Cortex of kidney (tissue), 1 donor: ENCODE results near the gene ST8SIA6.
"Not testable (repeated sequence)": the region's sequence is repeated elsewhere in the genome, so short reads cannot be mapped to it uniquely, and the experiment has no call there.

ENCODE experiments used
- DNase-seq: peaks from one replicate; lab custom pipeline; 2025; lab: John Stamatoyannopoulos, UW

Gene ST8SIA6

DNA sequence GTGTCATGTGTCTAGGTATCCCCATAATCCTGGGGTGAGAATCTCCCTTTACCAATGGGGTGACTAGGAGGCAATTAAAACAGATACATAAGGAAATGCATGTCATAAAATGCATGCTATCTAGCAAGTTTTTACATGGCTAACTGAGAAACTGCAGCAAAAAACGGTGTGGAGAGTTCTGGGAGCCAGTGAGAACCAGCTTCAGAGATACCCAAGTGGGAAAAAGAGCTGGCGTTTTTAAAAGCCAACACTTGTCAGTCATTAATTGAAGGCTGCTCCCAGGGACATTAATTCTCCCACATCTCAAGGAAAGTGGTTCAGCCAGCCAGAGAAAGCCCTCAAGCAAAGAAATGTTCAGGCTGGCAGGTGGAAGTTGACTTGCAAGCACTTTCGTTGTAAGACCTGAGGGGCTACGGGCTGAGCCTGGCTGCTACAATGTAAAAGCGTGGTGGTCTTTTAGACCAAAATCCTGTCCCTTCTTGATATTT, 28.1 kb downstream of the ST8SIA6 start:
- no peak for DNase-seq

DNA sequence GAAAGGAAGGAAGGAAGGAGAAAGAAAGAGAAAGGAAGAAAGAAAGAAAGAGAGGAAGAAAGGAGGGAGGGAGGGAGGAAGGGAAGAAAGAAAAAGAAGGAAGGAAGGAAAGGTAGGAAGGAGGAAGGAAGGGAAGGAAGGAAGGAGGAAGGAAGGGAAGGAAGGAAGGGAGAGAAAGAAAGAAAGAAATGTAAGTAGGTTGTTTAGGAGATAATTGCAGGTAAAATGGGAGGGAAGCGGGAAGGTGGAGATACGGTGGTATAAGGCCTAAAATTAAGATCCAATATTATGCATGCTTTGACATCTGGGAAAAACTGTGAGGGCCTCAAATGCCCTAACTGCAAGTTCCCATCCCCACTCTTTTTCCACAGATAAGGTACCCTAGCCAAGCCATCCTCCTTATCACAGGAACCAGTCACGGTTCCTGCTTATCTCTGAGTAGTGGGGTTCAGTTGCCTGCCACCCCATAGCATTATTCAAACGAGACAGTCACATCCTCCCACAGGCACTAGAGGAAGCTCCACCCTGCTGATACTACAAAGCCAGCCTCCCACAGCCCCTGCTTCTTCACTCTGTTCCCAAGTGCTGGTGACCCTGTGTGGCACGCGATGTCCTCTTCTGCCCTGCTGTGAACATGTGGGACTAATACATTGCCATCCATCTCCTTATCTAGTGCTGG, 28.7 kb downstream of the ST8SIA6 start:
- DNase-seq: no peak

DNA sequence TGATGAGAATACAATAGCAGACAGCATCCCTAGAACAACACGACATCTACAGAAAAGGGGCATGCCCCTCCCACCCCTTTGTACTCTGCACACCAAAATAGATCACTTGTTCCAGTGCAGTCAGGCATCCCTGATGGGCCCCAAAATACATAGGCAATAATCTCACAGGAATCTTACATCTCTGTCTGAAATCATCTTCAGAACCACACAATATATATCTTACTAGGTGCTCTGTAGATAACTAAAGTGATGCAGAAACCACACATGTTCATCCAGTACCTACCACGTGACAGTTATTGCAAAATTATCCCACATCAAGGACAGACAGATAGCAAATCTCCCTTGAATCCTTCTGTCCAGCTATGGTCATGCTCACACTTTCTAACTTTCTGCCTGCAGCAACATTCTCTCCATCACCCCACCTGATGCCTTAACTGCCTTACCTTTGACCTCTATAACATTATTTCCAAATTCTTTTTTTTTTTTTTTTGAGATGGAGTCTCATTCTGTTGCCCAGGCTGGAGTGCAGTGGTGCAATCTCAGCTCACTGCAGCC, 30.7 kb downstream of the ST8SIA6 start:
- no peak for DNase-seq

DNA sequence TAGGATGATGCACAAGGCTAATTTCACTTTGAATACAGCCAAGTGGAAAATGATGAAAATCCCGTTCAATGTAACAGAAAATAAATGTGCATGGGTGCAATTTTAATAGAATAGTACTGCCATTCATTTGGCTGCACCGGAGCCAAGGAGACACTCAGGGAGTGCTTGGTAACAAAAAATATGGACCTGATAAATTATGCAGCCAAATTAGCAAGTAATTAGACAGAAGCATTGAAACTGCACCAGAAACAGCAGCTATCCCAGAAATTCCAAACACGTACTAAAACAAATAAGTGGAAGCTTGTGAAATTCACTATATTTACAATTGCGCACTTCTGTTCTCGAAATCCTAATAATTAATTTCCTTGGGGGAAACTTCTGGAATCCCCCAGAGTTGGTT, 31.5 kb downstream of the ST8SIA6 start:
- DNase-seq: no peak

DNA sequence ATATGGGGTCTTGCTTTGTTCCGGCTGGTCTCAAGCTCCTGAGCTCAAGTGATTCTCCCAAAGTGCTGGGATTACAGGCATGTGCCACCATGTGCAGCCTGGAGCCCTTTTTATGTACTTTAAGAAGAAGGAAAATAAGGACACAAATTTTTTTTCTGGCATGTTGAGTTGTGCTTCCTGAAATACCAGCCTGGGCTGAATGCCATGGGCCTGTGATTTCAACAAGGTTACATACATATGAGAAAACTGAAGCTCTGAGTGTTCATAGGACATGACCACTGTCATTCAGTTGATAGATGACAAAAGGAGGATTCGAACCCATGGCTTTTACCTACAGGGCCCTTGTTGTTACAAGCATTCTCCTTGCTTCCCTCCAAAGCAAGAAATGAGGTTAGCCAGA, 36.1 kb downstream of the ST8SIA6 start:
- DNase-seq: no peak

DNA sequence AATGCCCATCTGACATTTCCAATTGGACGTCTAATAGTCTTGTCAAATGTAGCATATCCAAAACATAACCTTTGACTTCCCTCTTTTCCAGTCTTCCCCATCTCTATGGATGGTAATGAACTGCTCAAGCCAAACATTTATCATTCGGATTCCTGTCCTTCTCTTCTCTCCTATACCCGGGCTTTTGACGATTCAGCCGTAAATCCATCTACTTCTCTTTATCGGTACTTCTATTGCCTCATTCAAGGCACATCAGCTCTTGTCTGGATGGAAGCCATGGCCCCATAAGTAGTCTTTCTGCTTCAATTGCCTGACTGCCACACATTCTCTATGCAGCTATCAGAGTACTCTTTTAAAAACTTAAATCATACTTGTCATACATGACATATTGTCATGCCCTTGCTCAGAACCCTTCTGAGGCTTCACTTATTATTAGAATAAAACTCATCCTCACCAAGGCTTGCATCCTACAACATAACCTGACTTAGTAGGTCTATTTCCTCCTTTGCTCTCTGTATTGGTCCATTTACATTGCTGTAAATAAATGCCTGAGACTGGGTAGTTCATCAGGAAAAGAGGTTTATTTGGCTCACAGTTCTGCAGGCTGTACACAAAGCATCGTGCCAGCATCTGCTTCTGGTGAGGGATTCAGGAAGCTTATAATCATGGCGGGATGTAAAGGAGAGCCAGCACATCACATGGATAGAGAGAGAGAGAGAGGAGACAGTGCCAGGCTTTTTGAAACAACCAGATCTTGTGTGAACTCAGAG, 37.8 kb downstream of the ST8SIA6 start:
- DNase-seq: no peak

DNA sequence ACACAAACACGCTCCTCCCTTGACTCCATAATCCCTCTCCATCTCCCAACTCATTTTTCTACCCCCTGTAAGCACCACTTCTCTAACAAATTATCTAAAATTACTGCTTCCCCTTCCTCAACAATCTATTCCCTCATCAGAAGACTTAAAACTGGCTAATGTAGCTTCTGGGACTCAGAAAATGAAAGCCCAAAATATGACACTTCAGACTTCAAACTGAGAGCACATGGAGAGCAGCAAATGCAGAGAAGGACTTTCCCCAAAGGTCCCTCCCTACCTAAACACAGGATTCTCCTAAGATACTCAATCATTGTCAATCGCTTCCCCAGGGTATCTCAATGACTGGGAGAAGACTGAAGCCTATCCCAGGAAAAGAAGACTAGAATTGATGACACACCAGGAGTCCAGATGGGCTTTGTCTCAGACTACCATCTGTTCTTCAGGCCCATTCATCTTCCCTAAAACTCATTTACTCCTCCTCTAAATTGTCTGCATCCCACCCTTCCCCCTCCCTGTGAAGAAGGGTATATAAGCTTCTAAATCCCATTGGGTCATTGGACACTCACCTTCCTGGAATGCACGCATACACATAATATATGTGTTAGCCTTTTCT, 39.2 kb downstream of the ST8SIA6 start:
- DNase-seq: no peak

DNA sequence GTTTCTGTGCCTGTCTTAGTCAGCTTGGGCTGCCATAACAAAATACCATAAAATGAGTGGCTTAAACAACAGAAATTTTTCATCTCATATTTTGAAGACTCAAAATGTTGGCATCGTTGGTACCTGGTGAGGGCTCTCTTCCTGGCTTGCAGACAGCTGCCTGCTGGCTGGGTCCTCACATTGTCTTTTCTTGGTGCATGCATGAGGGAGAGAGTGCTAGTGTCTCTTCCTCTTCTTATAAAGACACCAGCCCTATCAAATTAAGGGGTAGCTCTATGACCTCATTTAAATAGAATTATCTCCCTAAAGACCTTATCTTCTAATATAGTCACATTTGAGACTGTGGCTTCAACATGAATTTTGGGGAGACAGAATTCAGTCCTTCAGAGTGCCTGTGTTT, 39.9 kb downstream of the ST8SIA6 start:
- DNase-seq: no peak

DNA sequence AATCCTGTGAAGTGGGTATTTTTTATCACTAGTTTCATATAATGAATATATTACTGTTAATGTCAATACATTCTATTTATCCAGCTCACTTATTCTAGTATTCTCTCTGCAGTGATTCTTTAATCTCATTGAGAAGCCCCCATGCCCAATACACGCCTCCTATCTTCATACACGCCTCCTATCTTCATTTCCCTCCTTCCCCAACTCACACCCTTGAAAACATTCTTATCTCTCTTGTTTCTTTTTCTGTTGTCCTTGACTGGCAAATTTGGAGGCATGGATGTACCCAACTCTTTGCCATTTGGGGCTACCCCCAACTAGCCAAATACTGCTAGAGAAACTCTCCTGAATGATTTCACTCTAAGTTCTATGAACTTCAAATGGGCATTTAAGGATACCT, 40.5 kb downstream of the ST8SIA6 start:
- no peak for DNase-seq

DNA sequence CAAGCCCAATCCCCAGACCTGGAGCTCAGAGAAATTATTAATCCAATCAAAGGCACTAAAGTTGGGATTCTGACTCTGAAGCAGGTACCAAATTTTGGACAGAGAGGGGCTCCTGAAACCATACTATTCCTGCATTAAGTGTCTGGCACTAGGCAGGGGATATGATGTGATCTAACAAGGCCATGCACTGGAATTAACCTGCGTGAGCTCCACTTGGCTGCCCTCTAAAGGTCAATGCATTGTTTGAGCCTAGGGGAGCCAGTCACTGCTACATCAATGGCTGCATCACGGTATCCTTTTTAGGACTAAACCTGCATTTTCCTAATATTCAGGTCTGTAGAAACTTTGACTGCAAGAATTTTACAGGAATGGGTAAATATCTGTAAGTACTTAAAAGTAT, 42.1 kb downstream of the ST8SIA6 start:
- no peak for DNase-seq

DNA sequence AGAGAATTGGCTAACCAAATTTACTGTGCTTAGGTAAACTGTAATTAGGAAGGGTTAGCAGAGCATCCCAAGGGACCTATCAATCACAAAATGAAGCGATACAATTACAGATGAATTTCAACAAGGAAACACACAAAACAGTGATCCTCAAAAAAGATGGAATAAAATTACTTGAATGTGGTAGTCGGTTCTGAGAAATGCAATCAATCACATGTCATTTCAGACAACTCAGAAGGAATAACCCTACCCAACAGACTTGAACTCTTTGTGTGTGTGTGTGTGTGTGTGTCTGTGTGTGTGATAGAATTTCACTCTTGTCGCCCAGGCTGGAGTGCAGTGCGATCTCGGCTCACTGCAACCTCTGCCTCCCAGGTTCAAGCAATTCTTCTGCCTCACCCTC, 43.5 kb downstream of the ST8SIA6 start:
- no peak for DNase-seq

DNA sequence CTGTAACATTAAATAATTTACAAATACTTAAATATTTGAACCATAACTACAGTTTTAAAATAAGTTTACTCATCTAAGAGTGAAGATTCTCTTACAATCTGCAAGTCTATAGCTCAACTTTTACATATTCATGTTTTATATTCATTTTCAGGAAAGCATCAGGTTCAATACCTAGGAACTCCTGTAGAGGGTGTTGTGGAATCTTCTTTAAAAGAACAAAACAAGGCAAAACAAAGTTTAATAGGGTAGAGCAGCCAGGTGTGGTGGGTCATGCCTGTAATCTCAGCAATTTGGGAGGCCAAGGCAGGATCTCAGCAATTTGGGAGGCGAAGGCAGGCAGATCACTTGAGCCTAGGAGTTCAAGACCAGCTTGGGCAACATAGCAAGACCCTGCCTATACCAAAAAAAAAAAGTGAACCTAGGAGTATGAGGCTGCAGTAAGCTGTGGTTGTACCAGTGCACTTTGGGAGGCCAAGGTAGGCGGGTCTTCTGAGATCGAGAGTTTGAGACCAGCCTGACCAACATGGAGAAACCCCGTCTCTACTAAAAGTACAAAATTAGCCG, 45.1 kb downstream of the ST8SIA6 start:
- DNase-seq: no peak

DNA sequence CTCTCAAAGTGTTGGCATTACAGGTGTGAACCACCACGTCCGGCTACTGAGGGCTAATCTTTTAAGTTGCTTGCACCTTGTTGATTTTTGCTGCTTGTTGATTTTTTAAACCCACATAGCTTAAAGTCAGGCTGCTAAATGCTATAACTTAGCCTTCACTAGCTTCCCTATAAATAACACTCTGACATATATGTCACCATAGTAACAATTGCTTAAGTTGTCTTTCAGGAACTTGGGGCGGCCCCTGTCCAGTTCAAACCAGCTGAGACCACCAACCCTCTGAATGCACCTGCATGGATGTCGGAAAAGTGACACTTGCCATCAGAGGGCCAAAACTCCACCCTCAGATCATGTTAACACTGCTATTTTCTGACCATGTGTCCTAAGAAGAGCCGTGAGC, 47.3 kb downstream of the ST8SIA6 start:
- DNase-seq: no peak

DNA sequence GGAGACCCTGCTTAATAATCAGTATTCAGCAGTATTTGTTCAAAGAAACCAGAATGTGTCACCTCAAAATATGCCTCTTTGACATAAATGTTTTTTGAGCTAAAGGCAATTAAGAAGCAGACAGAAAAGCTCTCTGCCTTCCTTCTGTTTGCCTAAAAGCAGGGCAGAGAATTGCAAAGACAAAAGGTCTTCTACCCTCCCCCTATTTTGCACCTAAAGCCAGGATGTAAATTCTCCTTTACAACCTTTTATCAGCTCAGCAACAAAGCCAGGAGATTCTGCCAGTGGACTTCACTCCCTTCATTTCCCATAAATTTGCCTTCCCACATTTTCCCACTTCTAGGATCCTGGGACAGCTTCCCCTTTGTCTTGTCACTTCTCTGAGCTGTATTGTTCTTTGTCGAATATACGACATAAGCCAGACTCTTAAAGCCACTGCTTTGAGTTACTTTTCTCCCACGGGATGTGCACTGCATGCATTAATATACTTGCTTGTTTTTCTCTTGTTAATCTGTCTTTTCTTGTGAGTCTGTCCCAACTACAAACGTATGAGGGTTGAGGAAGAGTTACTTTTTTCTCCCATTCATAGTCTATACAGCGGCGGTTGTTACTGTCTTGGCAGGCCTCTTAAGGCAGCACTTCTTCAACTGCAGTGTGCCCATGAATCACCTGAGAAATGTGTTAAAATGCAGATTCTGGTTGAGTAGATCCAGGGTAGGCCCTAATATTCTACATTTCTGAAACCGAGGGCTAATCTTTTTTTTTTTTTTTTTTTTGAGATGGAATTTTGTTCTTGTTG, 48.2 kb downstream of the ST8SIA6 start:
- no peak for DNase-seq

DNA sequence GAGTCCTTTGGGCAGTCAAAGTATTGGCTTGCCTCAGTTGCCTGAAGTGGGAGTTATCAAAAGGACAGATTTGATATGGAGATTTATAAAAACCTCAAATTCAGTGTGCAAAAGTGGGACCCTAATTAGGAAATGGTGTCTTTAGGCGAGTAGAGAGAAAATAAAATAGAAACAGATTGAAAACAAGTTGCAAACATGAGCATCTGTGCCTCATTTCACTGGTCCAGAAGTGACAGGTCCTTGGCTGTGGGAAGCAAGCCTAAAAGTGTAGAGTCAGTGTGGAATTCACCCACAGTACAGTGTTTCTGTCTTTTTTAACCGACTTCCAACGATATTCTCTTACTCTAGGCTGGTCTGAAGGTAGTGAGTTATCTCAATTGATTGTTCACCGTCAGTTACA, 51.2 kb downstream of the ST8SIA6 start:
- DNase-seq: no peak

DNA sequence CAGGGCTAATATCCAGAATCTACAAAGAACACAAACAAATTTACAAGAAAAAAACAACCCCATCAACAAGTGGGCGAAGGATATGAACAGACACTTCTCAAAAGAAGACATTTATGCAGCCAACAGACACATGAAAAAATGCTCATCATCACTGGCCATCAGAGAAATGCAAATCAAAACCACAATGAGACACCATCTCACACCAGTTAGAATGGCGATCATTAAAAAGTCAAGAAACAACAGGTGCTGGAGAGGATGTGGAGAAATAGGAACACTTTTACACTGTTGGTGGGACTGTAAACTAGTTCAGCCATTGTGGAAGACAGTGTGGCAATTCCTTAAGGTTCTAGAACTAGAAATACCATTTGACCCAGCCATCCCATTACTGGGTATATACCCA, 52.4 kb downstream of the ST8SIA6 start:
- not testable (repeated sequence) for DNase-seq

DNA sequence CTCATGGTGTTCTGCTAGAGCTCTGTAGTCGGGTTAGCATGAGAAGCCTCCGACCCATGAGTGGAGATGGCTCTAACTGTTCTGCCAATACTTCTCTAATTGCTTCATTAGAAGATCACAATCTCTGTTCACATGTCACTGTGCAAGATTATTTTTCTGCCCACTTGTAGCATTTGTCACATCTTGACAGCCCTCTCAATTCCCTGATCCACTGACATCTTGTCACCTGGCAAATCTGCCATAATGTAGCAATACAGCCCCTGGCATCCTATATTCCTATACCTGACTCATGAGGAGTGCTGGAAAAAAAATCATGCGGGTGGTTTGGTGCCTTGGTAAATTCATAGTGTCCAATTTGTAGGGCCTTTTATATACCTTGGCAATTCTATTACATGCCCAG, 58.4 kb downstream of the ST8SIA6 start:
- no peak for DNase-seq

DNA sequence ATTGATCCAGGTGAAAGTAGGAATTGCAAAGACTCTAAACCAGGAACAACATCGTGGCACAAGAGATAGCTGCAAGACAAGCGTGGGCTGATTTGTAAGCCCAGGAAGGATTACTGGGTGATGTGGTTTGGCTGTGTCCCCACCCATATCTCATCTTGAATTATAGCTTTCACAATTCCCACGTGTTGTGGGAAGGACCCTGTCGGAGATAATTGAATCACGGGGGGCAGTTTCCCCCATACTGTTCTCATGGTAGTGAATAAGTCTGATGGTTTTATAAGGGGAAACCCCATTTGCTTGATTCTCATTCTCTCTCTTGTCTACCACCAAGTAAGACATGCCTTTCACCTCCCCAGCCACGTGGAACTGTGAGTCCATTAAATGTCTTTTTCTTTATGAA, 59.5 kb downstream of the ST8SIA6 start:
- DNase-seq: no peak

DNA sequence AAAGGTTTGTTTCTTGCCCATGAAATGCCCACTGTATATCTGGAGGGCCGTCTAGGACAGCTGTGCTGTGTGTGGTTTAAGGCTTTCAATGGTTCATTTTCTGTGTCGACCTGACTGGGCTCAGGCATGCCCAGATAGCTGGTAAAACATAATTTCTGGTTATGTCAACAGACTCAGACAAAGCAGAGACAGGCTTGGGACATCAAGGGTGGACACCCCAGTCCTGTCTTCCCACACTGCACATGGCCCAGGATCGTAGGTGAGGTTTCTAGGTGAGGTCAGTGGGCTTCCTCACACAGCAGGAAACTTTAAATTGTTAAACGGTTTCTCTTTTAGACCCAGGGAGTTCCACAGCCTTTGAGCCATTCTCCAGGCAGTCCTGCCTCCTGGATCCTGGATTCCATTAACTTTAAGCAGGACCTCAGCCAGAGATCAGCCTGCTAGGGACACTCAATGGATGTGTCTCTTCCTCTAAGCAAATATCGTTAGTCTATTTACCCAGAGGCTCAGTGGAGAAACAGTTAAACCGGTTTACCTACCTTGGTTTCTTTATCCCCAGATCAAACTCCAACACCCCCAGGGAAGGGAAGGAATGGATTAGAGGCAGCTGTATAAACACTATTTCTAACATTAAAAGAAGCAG, 66.4 kb downstream of the ST8SIA6 start:
- DNase-seq: no peak

DNA sequence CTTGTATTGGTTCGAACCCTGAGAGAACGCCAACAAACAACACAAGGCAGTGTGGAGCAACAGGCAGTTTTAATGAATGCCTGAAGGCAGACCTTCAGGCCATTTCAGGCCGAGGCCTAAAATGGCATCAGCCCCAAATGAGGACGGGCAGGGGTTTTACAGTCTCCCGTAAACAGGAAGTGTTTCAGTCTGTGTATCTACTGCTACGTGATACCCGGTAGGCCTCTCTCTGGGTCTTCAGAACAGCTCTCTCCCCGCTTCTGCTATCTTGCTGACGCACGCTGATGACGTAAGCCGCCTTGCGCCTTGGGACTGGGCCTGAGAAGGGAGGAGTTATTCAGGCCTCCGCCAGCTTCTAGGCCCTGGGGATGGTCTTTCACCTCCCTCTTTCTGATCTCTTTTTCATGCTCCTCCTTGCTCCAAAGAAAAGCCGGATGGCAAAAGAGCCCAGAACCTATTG, 67.7 kb downstream of the ST8SIA6 start:
- DNase-seq: no peak

DNA sequence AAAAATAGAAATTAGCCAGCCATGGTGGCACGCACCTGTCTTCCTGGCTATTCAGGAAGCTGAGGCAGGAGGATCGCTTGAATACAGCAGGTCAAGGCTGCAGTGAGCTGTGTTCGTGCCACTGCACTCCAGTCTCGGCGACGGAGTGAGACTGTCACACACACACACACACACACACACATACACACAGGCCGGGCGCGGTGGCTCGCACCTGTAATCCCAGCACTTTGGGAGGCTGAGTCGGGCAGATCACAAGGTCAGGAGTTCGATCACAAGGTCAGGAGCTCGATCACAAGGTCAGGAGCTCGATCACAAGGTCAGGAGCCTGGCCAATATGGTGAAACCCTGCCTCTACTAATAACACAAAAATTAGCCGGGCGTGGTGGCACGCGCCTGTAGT, 68.4 kb downstream of the ST8SIA6 start:
- DNase-seq: no peak
